Progenitor cell of endocrine pancreas (in vitro differentiated cells): Measurements from ENCODE around the gene USH1C. TPM values are rescaled to one million over a fixed set of nuclear protein-coding genes. Genes with fewer than 3 reads are reported as not detected.

Experiments
- DNase-seq: peaks from one replicate; pipeline ENCODE4 v3.0.0; 2021; ENCODE audit warnings: low spot score; ENCODE audit not compliant: unreplicated experiment
- H3K27ac Mint-ChIP-seq: 2 replicates; pipeline ENCODE4 v1.8.0; 2021; ENCODE audit warnings: mild to moderate bottlenecking, moderate library complexity, mixed read lengths
- H3K27me3 Mint-ChIP-seq: 2 replicates; pipeline ENCODE4 v1.8.0; 2021; ENCODE audit warnings: mixed read lengths
- H3K36me3 Mint-ChIP-seq: 2 replicates; pipeline ENCODE4 v1.8.0; 2022; ENCODE audit warnings: mixed read lengths; ENCODE audit not compliant: insufficient read depth
- H3K4me1 Mint-ChIP-seq: 2 replicates; pipeline ENCODE4 v1.8.0; 2021; ENCODE audit warnings: low read depth, mixed read lengths
- H3K4me3 Mint-ChIP-seq: 2 replicates; pipeline ENCODE4 v1.8.0; 2021; ENCODE audit warnings: low read depth, mild to moderate bottlenecking, moderate library complexity, mixed read lengths
- H3K9me3 Mint-ChIP-seq: 2 replicates; pipeline ENCODE4 v1.8.0; 2021; ENCODE audit warnings: low read depth, mixed read lengths
- total RNA-seq: library from RNA; stranded (reverse); gene quantifications from 2 replicates; pipeline ENCODE4 v1.2.1, GENCODE V29; 2021
- TF ChIP-seq, protein P1 (sequence below): fragments of 200-600 bp; sonication (generic); IDR thresholded peaks from one replicate; pipeline ENCODE4 v1.5.0; 2021; ENCODE audit warnings: antibody characterized with exemption, mild to moderate bottlenecking; ENCODE audit not compliant: unreplicated experiment

The USH1C gene
- total RNA-seq, 1 donor from 2014 or later = 15.8 TPM

GRCh38 chr11:17579451-17579850, 35.2 kb upstream of the USH1C start:
- no peak for DNase-seq
- no peak overlapping the region for H3K27ac Mint-ChIP-seq
- peaks cover 29% of the 10 kb centered on the region for H3K27me3 Mint-ChIP-seq
- H3K36me3 Mint-ChIP-seq = no peaks in the 10 kb centered on the region
- H3K9me3 Mint-ChIP-seq = no peaks in the 10 kb centered on the region
- H3K4me3 Mint-ChIP-seq = no peak overlapping the region
- peaks cover 7% of the 10 kb centered on the region for H3K4me1 Mint-ChIP-seq
- TF ChIP-seq, protein P1, sequence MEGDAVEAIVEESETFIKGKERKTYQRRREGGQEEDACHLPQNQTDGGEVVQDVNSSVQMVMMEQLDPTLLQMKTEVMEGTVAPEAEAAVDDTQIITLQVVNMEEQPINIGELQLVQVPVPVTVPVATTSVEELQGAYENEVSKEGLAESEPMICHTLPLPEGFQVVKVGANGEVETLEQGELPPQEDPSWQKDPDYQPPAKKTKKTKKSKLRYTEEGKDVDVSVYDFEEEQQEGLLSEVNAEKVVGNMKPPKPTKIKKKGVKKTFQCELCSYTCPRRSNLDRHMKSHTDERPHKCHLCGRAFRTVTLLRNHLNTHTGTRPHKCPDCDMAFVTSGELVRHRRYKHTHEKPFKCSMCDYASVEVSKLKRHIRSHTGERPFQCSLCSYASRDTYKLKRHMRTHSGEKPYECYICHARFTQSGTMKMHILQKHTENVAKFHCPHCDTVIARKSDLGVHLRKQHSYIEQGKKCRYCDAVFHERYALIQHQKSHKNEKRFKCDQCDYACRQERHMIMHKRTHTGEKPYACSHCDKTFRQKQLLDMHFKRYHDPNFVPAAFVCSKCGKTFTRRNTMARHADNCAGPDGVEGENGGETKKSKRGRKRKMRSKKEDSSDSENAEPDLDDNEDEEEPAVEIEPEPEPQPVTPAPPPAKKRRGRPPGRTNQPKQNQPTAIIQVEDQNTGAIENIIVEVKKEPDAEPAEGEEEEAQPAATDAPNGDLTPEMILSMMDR = no peak

GRCh38 chr11:17578958-17579357, 34.7 kb upstream of the USH1C start:
- Mint-ChIP-seq H3K27ac (no peak overlapping the region), H3K36me3 (no peaks in the 10 kb centered on the region), H3K9me3 (no peaks in the 10 kb centered on the region), H3K4me3 (no peak overlapping the region), H3K27me3 (peaks cover 29% of the 10 kb centered on the region), H3K4me1 (peaks cover 7% of the 10 kb centered on the region)
- no peak for DNase-seq
- TF ChIP-seq, protein P1 = no peak

DNA sequence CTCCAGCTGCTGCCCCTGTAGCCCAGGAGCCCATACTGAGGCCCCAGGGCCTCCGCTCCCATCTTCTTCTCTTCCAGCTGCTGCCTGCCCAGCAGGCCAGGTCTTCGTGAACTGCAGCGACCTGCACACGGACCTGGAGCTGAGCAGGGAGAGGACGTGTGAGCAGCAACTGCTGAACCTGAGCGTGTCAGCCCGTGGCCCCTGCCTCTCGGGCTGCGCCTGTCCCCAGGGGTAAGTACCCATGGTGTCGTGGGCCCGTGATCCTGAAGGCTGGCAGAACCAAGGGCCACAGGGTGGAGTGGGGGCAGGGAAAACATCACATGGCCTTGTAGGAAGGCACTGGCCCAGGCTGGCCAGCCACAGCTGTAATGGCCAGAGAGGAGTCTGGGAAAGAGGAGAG, 34.1 kb upstream of the USH1C start:
- peaks cover 7% of the 10 kb centered on the region for H3K4me1 Mint-ChIP-seq
- peaks cover 34% of the 10 kb centered on the region for H3K27me3 Mint-ChIP-seq
- H3K9me3 Mint-ChIP-seq = no peaks in the 10 kb centered on the region
- no peak for DNase-seq
- H3K27ac Mint-ChIP-seq = no peak overlapping the region
- no peaks in the 10 kb centered on the region for H3K36me3 Mint-ChIP-seq
- TF ChIP-seq, protein P1 = no peak
- H3K4me3 Mint-ChIP-seq = no peak overlapping the region

DNA sequence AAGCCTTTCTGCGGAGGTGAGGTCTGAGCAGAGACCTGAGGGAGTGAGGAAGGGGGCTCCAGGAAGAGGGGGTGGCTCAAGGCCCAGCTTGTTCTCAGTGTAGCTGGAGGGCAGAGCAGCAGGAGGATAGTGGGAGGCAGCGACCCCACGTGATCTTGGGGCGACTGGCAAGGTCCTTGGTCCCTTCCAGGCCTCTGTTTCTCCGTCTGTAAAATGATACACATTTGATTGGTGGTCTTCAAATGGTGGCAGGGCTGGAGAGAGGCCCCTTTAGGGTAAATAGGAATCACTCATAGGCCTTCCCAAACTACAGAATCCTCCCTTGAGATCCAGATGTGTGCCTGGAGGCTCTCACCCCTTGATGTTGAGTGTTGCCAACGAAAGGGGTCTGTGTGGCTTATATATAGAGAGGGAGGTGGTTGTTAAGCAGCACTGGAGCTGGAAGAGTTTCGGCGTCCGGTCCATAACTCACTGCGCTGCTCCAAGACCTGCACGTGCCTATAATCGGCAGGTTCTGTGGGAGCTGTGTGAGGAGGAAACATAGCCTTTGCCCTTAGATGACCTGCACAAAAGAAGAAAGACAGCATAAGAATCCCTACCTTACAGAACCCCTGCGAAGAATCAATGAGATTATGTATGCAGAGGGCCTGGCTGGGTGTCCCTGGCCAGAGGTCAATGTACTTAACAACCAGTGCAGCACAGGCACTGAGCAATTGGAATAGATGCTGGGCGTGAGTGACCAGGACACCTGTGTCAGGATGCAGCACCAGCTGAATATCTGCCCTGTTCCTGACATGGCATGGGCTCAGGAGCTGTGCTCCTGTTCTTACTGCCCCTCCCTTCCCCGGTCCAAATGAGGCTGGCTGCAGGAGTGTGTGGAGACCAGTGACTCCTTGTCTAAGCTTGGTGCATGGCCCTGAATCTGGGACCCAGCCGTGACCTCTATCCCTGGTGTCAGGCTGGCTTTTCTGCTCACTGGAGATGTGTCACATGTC, 31.5 kb upstream of the USH1C start:
- H3K27me3 Mint-ChIP-seq = peaks cover 48% of the 10 kb centered on the region
- peaks cover 7% of the 10 kb centered on the region for H3K4me1 Mint-ChIP-seq
- H3K4me3 Mint-ChIP-seq = no peak overlapping the region
- no peak overlapping the region for H3K27ac Mint-ChIP-seq
- no peaks in the 10 kb centered on the region for H3K36me3 Mint-ChIP-seq
- no peaks in the 10 kb centered on the region for H3K9me3 Mint-ChIP-seq
- TF ChIP-seq, protein P1 = no peak
- DNase-seq = no peak

GRCh38 chr11:17574141-17575091, 30.2 kb upstream of the USH1C start:
- no peak overlapping the region for H3K4me3 Mint-ChIP-seq
- TF ChIP-seq, protein P1 = no peak
- no peaks in the 10 kb centered on the region for H3K36me3 Mint-ChIP-seq
- H3K27me3 Mint-ChIP-seq = peaks cover 45% of the 10 kb centered on the region
- no peak for DNase-seq
- H3K9me3 Mint-ChIP-seq = no peaks in the 10 kb centered on the region
- peaks cover 7% of the 10 kb centered on the region for H3K4me1 Mint-ChIP-seq
- H3K27ac Mint-ChIP-seq = no peak overlapping the region
